Measurements from ENCODE around the gene DYNC1I1. TPM values are rescaled to one million over a fixed set of nuclear protein-coding genes. Genes with fewer than 3 reads are reported as not detected.

Gene DYNC1I1
- total RNA-seq, 1 donor from 2014 or later: 0.79 TPM

- Histone ChIP-seq H3K4me1 (peaks cover 8% of the 10 kb centered on the region), H3K27me3 (no peaks in the 10 kb centered on the region), H4K20me1 (ENCODE audit: low read depth) (peaks cover 3% of the 10 kb centered on the region), H3K27ac (no peak overlapping the region), H3F3A (ENCODE audit: low read depth) (no peaks in the 10 kb centered on the region), H3K4me2 (no peak overlapping the region), H2AFZ (replicated peaks) (no peak overlapping the region), H3K79me2 (ENCODE audit: low read depth) (no peaks in the 10 kb centered on the region), H3K9ac (no peak overlapping the region), H3K4me3 (no peak overlapping the region), H3K9me3 (ENCODE audit: low read depth) (no peaks in the 10 kb centered on the region), H3K36me3 (no peaks in the 10 kb centered on the region)
- DNase-seq (ENCODE audit: low spot score): peak; percentile 48
- Mint-ChIP-seq H3K27ac (no peak overlapping the region), H3K4me3 (no peak overlapping the region), H3K36me3 (no peaks in the 10 kb centered on the region), H3K4me1 (no peaks in the 10 kb centered on the region), H3K9me3 (no peaks in the 10 kb centered on the region), H3K27me3 (ENCODE audit: insufficient read depth, low read depth) (no peaks in the 10 kb centered on the region)
- TF ChIP-seq EZH2 (IDR thresholded peaks at IDR 0.05): no peak
- TF ChIP-seq CTCF (IDR thresholded peaks at IDR 0.05): peak; percentile 48
- TF ChIP-seq EZH2phosphoT487 (IDR thresholded peaks at IDR 0.05): no peak
Observed at GRCh38 chr7:95899919-95900513, 127.7 kb downstream of the DYNC1I1 start.

- no peaks in the 10 kb centered on the region for H3K4me1 Mint-ChIP-seq
Observed at GRCh38 chr7:95901006-95901405, 128.7 kb downstream of the DYNC1I1 start.

GRCh38 chr7:95904099-95904498, 131.7 kb downstream of the DYNC1I1 start:
- Mint-ChIP-seq H3K27ac (no peak overlapping the region), H3K27me3 (ENCODE audit: insufficient read depth, low read depth) (no peaks in the 10 kb centered on the region), H3K4me1 (peaks cover 4% of the 10 kb centered on the region), H3K36me3 (no peaks in the 10 kb centered on the region), H3K4me3 (no peak overlapping the region), H3K9me3 (no peaks in the 10 kb centered on the region)
- no peak overlapping the region for H3K9ac ChIP-seq
- H3K4me1 ChIP-seq: peaks cover 14% of the 10 kb centered on the region
- H2AFZ ChIP-seq (replicated peaks): no peak overlapping the region
- no peaks in the 10 kb centered on the region for H3K79me2 ChIP-seq (ENCODE audit: low read depth)
- H4K20me1 ChIP-seq (ENCODE audit: low read depth): peaks cover 4% of the 10 kb centered on the region
- no peaks in the 10 kb centered on the region for H3K36me3 ChIP-seq
- H3K4me3 ChIP-seq: no peak overlapping the region
- H3K27ac ChIP-seq: no peak overlapping the region
- H3K27me3 ChIP-seq: no peaks in the 10 kb centered on the region
- no peak for DNase-seq (ENCODE audit: low spot score)
- H3F3A ChIP-seq (ENCODE audit: low read depth): no peaks in the 10 kb centered on the region
- TF ChIP-seq EZH2 (IDR thresholded peaks at IDR 0.05) (no peak), CTCF (IDR thresholded peaks at IDR 0.05) (no peak), EZH2phosphoT487 (IDR thresholded peaks at IDR 0.05) (no peak)
- no peak overlapping the region for H3K4me2 ChIP-seq
- H3K9me3 ChIP-seq (ENCODE audit: low read depth): no peaks in the 10 kb centered on the region

More at GRCh38 chr7:95901006-95901405, 128.7 kb downstream of the DYNC1I1 start:
- peaks cover 8% of the 10 kb centered on the region for H3K4me1 ChIP-seq
- no peaks in the 10 kb centered on the region for H3K9me3 Mint-ChIP-seq
- H3K36me3 Mint-ChIP-seq: no peaks in the 10 kb centered on the region
- H3K4me3 Mint-ChIP-seq: no peak overlapping the region
- no peaks in the 10 kb centered on the region for H3K9me3 ChIP-seq (ENCODE audit: low read depth)
- no peaks in the 10 kb centered on the region for H3K27me3 ChIP-seq
- H3K27ac Mint-ChIP-seq: no peak overlapping the region
- H3K4me2 ChIP-seq: no peak overlapping the region
- no peak overlapping the region for H2AFZ ChIP-seq (replicated peaks)
- peaks cover 4% of the 10 kb centered on the region for H4K20me1 ChIP-seq (ENCODE audit: low read depth)
- H3K27me3 Mint-ChIP-seq (ENCODE audit: insufficient read depth, low read depth): no peaks in the 10 kb centered on the region
- no peaks in the 10 kb centered on the region for H3K36me3 ChIP-seq
- no peak for TF ChIP-seq EZH2phosphoT487 (IDR thresholded peaks at IDR 0.05)
- TF ChIP-seq EZH2 (IDR thresholded peaks at IDR 0.05): no peak
- no peak for TF ChIP-seq CTCF (IDR thresholded peaks at IDR 0.05)
- H3K27ac ChIP-seq: no peak overlapping the region
- DNase-seq (ENCODE audit: low spot score): no peak
- H3K9ac ChIP-seq: no peak overlapping the region
- no peaks in the 10 kb centered on the region for H3F3A ChIP-seq (ENCODE audit: low read depth)
- H3K79me2 ChIP-seq (ENCODE audit: low read depth): no peaks in the 10 kb centered on the region
- H3K4me3 ChIP-seq: no peak overlapping the region
